Measurements from ENCODE around the gene SH2D3A. TPM values are rescaled to one million over a fixed set of nuclear protein-coding genes. Genes with fewer than 3 reads are reported as not detected.

Gene SH2D3A
- polyA plus RNA-seq (2012; ENCODE audit: insufficient read length, low read depth): 0.28 TPM

DNA sequence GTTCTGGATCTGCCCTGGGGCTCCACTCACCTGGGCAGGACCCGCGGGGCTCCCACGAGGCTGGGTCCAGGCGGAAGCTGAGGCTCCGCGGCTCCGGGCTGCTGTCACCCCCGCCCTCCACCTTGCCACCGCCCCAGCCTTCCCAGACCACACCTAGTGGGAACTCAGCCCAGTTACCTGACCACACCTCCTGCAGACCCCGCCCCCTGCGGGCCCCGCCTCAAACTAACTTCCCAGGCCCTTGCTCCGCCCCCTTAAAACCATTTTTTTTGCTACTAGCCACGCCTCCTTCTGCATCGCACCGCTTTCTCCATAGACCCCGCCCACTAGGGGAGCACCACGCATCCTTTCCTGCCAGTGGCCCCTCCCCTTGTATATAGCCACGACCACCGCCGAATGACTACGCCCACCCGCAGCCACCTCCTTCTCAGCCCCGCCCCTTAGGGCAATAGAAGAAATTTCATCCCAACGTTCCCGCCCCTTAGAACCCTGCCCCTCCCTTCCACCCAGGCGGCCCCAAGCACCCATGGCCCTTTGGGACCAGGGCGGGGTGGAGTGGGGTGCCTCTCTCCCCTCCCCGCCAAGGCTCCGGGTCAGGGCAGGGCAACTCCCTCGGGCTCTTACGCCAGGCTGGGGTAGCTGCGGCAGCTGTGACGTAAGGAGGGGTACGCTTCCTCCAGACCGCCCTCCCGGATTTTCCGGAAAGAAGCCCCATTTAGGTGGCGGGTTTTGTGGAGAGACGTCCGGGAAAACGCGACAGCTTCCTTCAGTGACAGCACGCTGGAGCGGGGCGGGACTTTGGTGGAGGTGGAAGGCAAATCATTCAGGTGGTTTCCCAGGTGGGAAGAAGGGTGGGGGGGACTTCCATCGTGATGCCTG is at the start of gene SH2D3A:
SH2D3A (minus strand) TSS at position 79 of the 879 bp plus-strand sequence. CDS start 3,687 bp downstream, outside the sequence.
- TF ChIP-seq, protein P1, sequence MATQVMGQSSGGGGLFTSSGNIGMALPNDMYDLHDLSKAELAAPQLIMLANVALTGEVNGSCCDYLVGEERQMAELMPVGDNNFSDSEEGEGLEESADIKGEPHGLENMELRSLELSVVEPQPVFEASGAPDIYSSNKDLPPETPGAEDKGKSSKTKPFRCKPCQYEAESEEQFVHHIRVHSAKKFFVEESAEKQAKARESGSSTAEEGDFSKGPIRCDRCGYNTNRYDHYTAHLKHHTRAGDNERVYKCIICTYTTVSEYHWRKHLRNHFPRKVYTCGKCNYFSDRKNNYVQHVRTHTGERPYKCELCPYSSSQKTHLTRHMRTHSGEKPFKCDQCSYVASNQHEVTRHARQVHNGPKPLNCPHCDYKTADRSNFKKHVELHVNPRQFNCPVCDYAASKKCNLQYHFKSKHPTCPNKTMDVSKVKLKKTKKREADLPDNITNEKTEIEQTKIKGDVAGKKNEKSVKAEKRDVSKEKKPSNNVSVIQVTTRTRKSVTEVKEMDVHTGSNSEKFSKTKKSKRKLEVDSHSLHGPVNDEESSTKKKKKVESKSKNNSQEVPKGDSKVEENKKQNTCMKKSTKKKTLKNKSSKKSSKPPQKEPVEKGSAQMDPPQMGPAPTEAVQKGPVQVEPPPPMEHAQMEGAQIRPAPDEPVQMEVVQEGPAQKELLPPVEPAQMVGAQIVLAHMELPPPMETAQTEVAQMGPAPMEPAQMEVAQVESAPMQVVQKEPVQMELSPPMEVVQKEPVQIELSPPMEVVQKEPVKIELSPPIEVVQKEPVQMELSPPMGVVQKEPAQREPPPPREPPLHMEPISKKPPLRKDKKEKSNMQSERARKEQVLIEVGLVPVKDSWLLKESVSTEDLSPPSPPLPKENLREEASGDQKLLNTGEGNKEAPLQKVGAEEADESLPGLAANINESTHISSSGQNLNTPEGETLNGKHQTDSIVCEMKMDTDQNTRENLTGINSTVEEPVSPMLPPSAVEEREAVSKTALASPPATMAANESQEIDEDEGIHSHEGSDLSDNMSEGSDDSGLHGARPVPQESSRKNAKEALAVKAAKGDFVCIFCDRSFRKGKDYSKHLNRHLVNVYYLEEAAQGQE (IDR thresholded peaks at IDR 0.05; ENCODE audit: insufficient read depth in 1 of 2, low read depth in 2 of 2, low read length in 2 of 2): no peak
- TF ChIP-seq POLR2AphosphoS5 (IDR thresholded peaks at IDR 0.05; ENCODE audit: low read depth, low read length): no peak
- no peak for TF ChIP-seq TAF1 (IDR thresholded peaks at IDR 0.05; ENCODE audit: borderline replicate concordance, insufficient read depth, low read length)
- TF ChIP-seq FOXP2 (optimal IDR thresholded peaks at IDR 0.05; ENCODE audit: borderline replicate concordance, extremely low read depth, extremely low read length, insufficient read depth): no peak
- TF ChIP-seq SIN3A (IDR thresholded peaks at IDR 0.05; ENCODE audit: borderline replicate concordance, insufficient read depth, low read length): no peak

DNA sequence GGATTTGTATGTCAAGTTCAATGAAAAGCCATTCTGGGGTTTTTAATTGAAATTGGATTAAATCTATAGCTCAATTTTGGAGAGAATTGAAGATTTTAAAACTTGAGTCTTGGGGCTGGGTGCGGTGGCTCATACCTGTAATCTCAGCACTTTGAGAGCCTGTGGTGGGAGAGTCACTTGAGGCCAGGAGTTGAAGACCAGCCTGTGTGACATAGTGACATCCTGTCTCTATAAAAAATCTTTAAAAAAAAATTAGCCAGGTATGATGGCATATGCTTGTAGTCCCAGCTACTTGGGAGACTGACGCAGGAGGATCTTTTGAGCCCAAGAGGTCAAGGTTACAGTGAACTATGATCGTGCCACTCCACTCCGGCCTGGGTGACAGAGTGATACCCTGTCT is 46.4 kb upstream of the SH2D3A start:
- TF ChIP-seq TAF1 (IDR thresholded peaks at IDR 0.05; ENCODE audit: borderline replicate concordance, insufficient read depth, low read length): no peak
- no peak for TF ChIP-seq FOXP2 (optimal IDR thresholded peaks at IDR 0.05; ENCODE audit: borderline replicate concordance, extremely low read depth, extremely low read length, insufficient read depth)
- TF ChIP-seq, protein P1 (IDR thresholded peaks at IDR 0.05; ENCODE audit: insufficient read depth in 1 of 2, low read depth in 2 of 2, low read length in 2 of 2): no peak
- TF ChIP-seq SIN3A (IDR thresholded peaks at IDR 0.05; ENCODE audit: borderline replicate concordance, insufficient read depth, low read length): no peak
- no peak for TF ChIP-seq POLR2AphosphoS5 (IDR thresholded peaks at IDR 0.05; ENCODE audit: low read depth, low read length)

DNA sequence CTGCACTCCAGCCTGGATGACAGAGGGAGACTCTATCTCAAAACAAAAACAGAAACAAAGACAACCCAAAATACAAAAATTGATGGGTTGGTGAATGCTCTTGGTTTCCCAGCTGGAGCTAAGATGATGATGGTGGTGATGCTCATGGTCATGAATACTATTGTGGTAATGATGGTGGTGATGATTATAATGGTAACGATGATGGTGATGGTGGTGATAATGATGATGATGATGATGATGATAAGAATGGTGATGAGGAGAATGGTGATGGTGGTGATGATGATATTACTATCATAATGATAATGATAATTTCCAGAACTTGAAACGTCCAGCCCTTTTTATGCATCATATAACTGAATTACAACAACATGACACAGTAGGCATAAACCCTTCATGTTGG is 45.4 kb upstream of the SH2D3A start:
- TF ChIP-seq FOXP2 (optimal IDR thresholded peaks at IDR 0.05; ENCODE audit: borderline replicate concordance, extremely low read depth, extremely low read length, insufficient read depth): no peak

DNA sequence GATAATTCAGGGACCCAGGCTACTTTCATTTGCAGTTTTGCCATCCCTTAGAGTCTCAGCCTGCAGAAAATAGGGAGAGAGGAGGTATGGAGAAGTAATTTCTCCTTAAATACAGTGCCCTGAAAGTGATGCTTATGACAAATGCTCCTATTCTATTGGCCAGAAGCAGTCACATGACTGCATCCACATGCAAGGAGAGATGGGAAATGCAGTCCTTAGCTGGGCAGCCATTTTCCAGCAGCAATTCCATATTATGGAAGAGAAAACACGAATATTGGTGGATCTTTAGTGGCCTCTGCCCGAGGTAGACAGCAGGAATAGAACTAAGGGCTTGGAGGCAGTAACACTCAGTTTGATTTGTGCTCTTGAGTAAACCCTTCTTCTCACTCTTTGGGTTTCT is 44.7 kb upstream of the SH2D3A start:
- no peak for TF ChIP-seq POLR2AphosphoS5 (IDR thresholded peaks at IDR 0.05; ENCODE audit: low read depth, low read length)
- no peak for TF ChIP-seq SIN3A (IDR thresholded peaks at IDR 0.05; ENCODE audit: borderline replicate concordance, insufficient read depth, low read length)
- TF ChIP-seq, protein P1 (IDR thresholded peaks at IDR 0.05; ENCODE audit: insufficient read depth in 1 of 2, low read depth in 2 of 2, low read length in 2 of 2): no peak
- TF ChIP-seq FOXP2 (optimal IDR thresholded peaks at IDR 0.05; ENCODE audit: borderline replicate concordance, extremely low read depth, extremely low read length, insufficient read depth): no peak
- TF ChIP-seq TAF1 (IDR thresholded peaks at IDR 0.05; ENCODE audit: borderline replicate concordance, insufficient read depth, low read length): no peak

DNA sequence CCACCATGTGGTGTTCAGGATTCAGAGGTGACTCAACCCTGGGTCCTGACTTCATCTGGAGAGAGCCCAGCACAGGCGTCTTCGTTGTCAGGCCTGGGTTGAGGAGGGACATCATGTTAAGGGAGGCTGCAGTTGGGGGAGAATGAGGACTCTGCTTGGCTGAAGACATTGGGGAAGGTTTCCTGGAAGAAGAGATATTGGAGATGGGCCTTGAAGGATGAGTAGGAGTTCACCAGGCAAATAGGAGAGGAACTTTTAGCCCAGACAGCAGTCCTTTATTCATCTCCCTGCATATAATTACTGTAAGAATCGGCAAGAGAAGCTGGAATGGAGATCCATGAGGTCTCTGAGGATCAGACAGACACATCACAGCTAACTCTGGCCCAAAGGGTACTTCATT is 44.1 kb upstream of the SH2D3A start:
- TF ChIP-seq SIN3A (IDR thresholded peaks at IDR 0.05; ENCODE audit: borderline replicate concordance, insufficient read depth, low read length): no peak
- TF ChIP-seq, protein P1 (IDR thresholded peaks at IDR 0.05; ENCODE audit: insufficient read depth in 1 of 2, low read depth in 2 of 2, low read length in 2 of 2): no peak
- no peak for TF ChIP-seq TAF1 (IDR thresholded peaks at IDR 0.05; ENCODE audit: borderline replicate concordance, insufficient read depth, low read length)
- no peak for TF ChIP-seq FOXP2 (optimal IDR thresholded peaks at IDR 0.05; ENCODE audit: borderline replicate concordance, extremely low read depth, extremely low read length, insufficient read depth)
- no peak for TF ChIP-seq POLR2AphosphoS5 (IDR thresholded peaks at IDR 0.05; ENCODE audit: low read depth, low read length)

Measured in PFSK-1 (cell line).